OCI-LY1 (cell line): ENCODE results near the gene TEK.

Source experiments
- H2AFZ ChIP-seq: fragments of 200-600 bp; sonication (generic), shearing (Covaris generic); 2 replicates; pipeline ENCODE4 v1.6.0; 2014; ENCODE audit warnings: antibody characterized with exemption, mild to moderate bottlenecking, low read length
- H3F3A ChIP-seq: fragments of 200-600 bp; sonication (generic), shearing (Covaris generic); 2 replicates; pipeline ENCODE4 v1.6.0; 2014; ENCODE audit warnings: mild to moderate bottlenecking, antibody characterized with exemption, low read length, moderate library complexity; ENCODE audit not compliant: insufficient read depth
- H3K27ac ChIP-seq: fragments of 200-600 bp; sonication (generic); 2 replicates; pipeline ENCODE4 v1.5.1; 2014; ENCODE audit warnings: low read length, mixed run types, mild to moderate bottlenecking, low read depth; ENCODE audit not compliant: poor library complexity, severe bottlenecking
- H3K27me3 ChIP-seq: fragments of 200-600 bp; sonication (generic); 2 replicates; pipeline ENCODE4 v1.6.0; 2014; ENCODE audit warnings: antibody characterized with exemption, mild to moderate bottlenecking, low read length, moderate library complexity; ENCODE audit not compliant: insufficient read depth
- H3K36me3 ChIP-seq: fragments of 200-600 bp; sonication (generic); 2 replicates; pipeline ENCODE4 v1.6.1; 2014; ENCODE audit warnings: mild to moderate bottlenecking, antibody characterized with exemption, low read length, moderate library complexity, mixed read lengths; ENCODE audit not compliant: insufficient read depth
- H3K4me1 ChIP-seq: fragments of 200-600 bp; sonication (generic); 2 replicates; pipeline ENCODE4 v1.5.1; 2014; ENCODE audit warnings: mild to moderate bottlenecking, low read length, moderate library complexity; ENCODE audit not compliant: insufficient read depth, severe bottlenecking
- H3K4me2 ChIP-seq: fragments of 200-600 bp; sonication (generic), shearing (Covaris generic); 2 replicates; pipeline ENCODE4 v1.6.1; 2014; ENCODE audit warnings: low read length
- H3K4me3 ChIP-seq: fragments of 200-600 bp; sonication (generic); 2 replicates; pipeline ENCODE4 v1.5.1; 2014; ENCODE audit warnings: low read length, low read depth, mild to moderate bottlenecking, mixed read lengths; ENCODE audit not compliant: poor library complexity, severe bottlenecking
- H3K79me2 ChIP-seq: fragments of 200-600 bp; shearing (Covaris generic); 2 replicates; pipeline ENCODE4 v1.6.1; 2016; ENCODE audit warnings: mixed run types, low read length, mixed read lengths; ENCODE audit not compliant: insufficient read depth
- H3K9ac ChIP-seq: fragments of 200-600 bp; sonication (generic), shearing (Covaris generic); 2 replicates; pipeline ENCODE4 v1.6.1; 2014; ENCODE audit warnings: mild to moderate bottlenecking, low read length, mixed read lengths
- H3K9me2 ChIP-seq: fragments of 200-600 bp; sonication (generic), shearing (Covaris generic); 2 replicates; pipeline ENCODE4 v1.6.1; 2014; ENCODE audit warnings: low read depth, mild to moderate bottlenecking, low read length, mixed read lengths
- H3K9me3 ChIP-seq: fragments of 200-600 bp; shearing (Covaris generic); 2 replicates; pipeline ENCODE4 v1.6.1; 2014; ENCODE audit warnings: low read length, mixed read lengths
- H4K20me1 ChIP-seq: fragments of 200-600 bp; sonication (generic), shearing (Covaris generic); 2 replicates; pipeline ENCODE4 v1.6.0; 2016; ENCODE audit warnings: mild to moderate bottlenecking, low read length; ENCODE audit not compliant: insufficient read depth
- EZH2 ChIP-seq: fragments of 200-600 bp; sonication (generic), shearing (Covaris generic); IDR thresholded peaks from 2 replicates; pipeline ENCODE4 v1.8.0; 2017; ENCODE audit warnings: borderline replicate concordance, mixed run types, mild to moderate bottlenecking, antibody characterized with exemption, low read length, moderate library complexity, mixed read lengths
- TF ChIP-seq, protein P1 (sequence below): fragments of 200-600 bp; sonication (generic), shearing (Covaris generic); IDR thresholded peaks from 2 replicates; pipeline ENCODE4 v1.5.1; 2017; ENCODE audit warnings: mild to moderate bottlenecking, antibody characterized with exemption, low read length, moderate library complexity, mixed read lengths

Gene TEK

GRCh38 chr9:27165068-27165467 lies 56.0 kb downstream of the TEK start:
- Histone ChIP-seq H3K4me1 (no peaks in the 10 kb centered on the region), H3K9me3 (no peaks in the 10 kb centered on the region), H3K79me2 (no peaks in the 10 kb centered on the region), H3K36me3 (no peaks in the 10 kb centered on the region), H4K20me1 (no peaks in the 10 kb centered on the region), H2AFZ (no peak overlapping the region), H3K27me3 (no peaks in the 10 kb centered on the region), H3K27ac (no peak overlapping the region), H3K4me3 (no peak overlapping the region), H3K9me2 (no peaks in the 10 kb centered on the region), H3K9ac (no peak overlapping the region), H3F3A (no peaks in the 10 kb centered on the region), H3K4me2 (no peak overlapping the region)
- TF ChIP-seq, protein P1, sequence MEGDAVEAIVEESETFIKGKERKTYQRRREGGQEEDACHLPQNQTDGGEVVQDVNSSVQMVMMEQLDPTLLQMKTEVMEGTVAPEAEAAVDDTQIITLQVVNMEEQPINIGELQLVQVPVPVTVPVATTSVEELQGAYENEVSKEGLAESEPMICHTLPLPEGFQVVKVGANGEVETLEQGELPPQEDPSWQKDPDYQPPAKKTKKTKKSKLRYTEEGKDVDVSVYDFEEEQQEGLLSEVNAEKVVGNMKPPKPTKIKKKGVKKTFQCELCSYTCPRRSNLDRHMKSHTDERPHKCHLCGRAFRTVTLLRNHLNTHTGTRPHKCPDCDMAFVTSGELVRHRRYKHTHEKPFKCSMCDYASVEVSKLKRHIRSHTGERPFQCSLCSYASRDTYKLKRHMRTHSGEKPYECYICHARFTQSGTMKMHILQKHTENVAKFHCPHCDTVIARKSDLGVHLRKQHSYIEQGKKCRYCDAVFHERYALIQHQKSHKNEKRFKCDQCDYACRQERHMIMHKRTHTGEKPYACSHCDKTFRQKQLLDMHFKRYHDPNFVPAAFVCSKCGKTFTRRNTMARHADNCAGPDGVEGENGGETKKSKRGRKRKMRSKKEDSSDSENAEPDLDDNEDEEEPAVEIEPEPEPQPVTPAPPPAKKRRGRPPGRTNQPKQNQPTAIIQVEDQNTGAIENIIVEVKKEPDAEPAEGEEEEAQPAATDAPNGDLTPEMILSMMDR = no peak
- no peak for TF ChIP-seq EZH2

GRCh38 chr9:27165670-27166069 lies 56.6 kb downstream of the TEK start:
- H3K4me3 ChIP-seq = no peak overlapping the region
- H3K36me3 ChIP-seq = no peaks in the 10 kb centered on the region
- H3K9me2 ChIP-seq = no peaks in the 10 kb centered on the region
- H3K4me1 ChIP-seq = no peaks in the 10 kb centered on the region
- no peaks in the 10 kb centered on the region for H4K20me1 ChIP-seq
- H3K27me3 ChIP-seq = no peaks in the 10 kb centered on the region
- H3K27ac ChIP-seq = no peak overlapping the region
- H3K9me3 ChIP-seq = no peaks in the 10 kb centered on the region
- TF ChIP-seq, protein P1 = peak; percentile 17; the same call in 1 of the 2 replicates
- TF ChIP-seq EZH2 = no peak
- H3K9ac ChIP-seq = no peak overlapping the region
- H3K79me2 ChIP-seq = no peaks in the 10 kb centered on the region
- H3K4me2 ChIP-seq = no peak overlapping the region
- H2AFZ ChIP-seq = no peak overlapping the region
- no peaks in the 10 kb centered on the region for H3F3A ChIP-seq

- Histone ChIP-seq H3K4me2 (no peak overlapping the region), H3F3A (no peaks in the 10 kb centered on the region), H3K36me3 (no peaks in the 10 kb centered on the region), H2AFZ (no peak overlapping the region), H3K79me2 (no peaks in the 10 kb centered on the region), H3K9ac (no peak overlapping the region), H3K9me2 (no peaks in the 10 kb centered on the region), H3K4me1 (no peaks in the 10 kb centered on the region), H4K20me1 (no peaks in the 10 kb centered on the region), H3K9me3 (no peaks in the 10 kb centered on the region), H3K27ac (no peak overlapping the region), H3K4me3 (no peak overlapping the region), H3K27me3 (no peaks in the 10 kb centered on the region)
- TF ChIP-seq EZH2 = no peak
- TF ChIP-seq, protein P1 = no peak
Measured at GRCh38 chr9:27168496-27168895, 59.5 kb downstream of the TEK start.
